ENCODE results near the gene RAP1A. TPM values are rescaled to one million over a fixed set of nuclear protein-coding genes. Genes with fewer than 3 reads are reported as not detected.

Gene RAP1A
- total RNA-seq, 4 donors from 2014 or later: 34.0 to 87.2 (median 57.7) TPM

DNA sequence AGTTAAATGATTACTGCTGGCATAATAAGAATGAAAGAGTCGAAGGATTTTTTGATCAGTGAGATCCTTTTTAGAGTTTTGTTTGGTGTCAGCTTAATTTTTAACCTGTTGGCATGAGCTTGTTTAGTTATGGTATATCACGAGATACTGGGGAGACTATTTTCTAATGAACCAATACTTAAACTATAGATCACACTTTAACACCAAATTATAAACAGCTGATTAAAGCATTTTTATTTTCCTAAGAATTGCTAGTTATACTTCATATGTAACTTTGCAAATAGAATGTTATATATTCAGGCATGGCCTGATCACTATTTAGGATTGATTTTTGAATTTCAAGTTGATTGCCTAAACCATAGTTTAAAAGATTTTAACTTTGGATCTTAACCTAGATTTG, 142.1 kb downstream of the RAP1A start:
- Histone ChIP-seq H3K9me3 (no peaks in the 10 kb centered on the region), H3K36me3 (peaks cover 0 to 46% (median 22%) of the 10 kb centered on the region in 4 donors), H3K27me3 (no peaks in the 10 kb centered on the region), H3K27ac (no peak overlapping the region), H3K4me1 (peaks cover 0 to 21% (median 10%) of the 10 kb centered on the region in 4 donors), H3K4me3 (no peak overlapping the region)
- WGBS, 2 donors (ENCODE audit: low coverage in 1 of 2): 64 to 74% methylated on average over 2 of the region's 2 CpGs
- TF ChIP-seq POLR2AphosphoS5 (IDR thresholded peaks at IDR 0.05) (no peak), POLR2A (IDR thresholded peaks at IDR 0.05) (no peak), EP300 (IDR thresholded peaks at IDR 0.05; ENCODE audit: low read depth) (no peak)
- TF ChIP-seq, protein P1, sequence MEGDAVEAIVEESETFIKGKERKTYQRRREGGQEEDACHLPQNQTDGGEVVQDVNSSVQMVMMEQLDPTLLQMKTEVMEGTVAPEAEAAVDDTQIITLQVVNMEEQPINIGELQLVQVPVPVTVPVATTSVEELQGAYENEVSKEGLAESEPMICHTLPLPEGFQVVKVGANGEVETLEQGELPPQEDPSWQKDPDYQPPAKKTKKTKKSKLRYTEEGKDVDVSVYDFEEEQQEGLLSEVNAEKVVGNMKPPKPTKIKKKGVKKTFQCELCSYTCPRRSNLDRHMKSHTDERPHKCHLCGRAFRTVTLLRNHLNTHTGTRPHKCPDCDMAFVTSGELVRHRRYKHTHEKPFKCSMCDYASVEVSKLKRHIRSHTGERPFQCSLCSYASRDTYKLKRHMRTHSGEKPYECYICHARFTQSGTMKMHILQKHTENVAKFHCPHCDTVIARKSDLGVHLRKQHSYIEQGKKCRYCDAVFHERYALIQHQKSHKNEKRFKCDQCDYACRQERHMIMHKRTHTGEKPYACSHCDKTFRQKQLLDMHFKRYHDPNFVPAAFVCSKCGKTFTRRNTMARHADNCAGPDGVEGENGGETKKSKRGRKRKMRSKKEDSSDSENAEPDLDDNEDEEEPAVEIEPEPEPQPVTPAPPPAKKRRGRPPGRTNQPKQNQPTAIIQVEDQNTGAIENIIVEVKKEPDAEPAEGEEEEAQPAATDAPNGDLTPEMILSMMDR (IDR thresholded peaks at IDR 0.05): no peak
- intact Hi-C loops (cut with DNase I; ENCODE audit: low total_unique reads) (no loop called here), in situ Hi-C loops (cut with MboI; ENCODE audit: low pct_ligation_motif_present in 1 of 4, low pct_unique_long_range_greater_than_20kb in 1 of 4, low sequenced_read_pairs in 3 of 4) (loop anchor here in 2 of 4 donors (10.0 to 25.0 kb wide), 3 partner anchors 277 to 549 kb away; partner anchors contain the start of genes CHI3L2 (in 1 of the 2) and DENND2D (in 1 of the 2))
- DNase-seq: no peak

DNA sequence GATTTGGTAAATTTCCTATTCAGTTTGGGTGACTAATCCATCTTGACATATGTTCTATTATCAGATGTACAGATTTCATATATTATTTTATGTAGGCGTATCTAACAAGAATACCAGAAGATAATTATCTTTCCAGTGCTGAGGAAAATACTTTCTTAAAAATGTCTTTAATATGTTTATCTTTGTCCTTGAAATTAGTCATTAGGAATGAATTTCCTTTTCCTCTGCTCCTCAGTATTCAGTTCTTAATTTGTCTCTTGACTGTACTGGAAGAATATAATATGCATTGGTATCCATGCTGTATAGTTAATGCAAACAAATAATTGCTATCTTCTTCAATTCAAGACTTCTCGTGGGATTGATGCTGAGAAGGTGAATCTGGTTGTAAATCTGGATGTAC, 142.7 kb downstream of the RAP1A start:
- intact Hi-C loops (cut with DNase I; ENCODE audit: low total_unique reads) (no loop called here), in situ Hi-C loops (cut with MboI; ENCODE audit: low pct_ligation_motif_present in 1 of 4, low pct_unique_long_range_greater_than_20kb in 1 of 4, low sequenced_read_pairs in 3 of 4) (loop anchor here in 2 of 4 donors (10.0 to 25.0 kb wide), 3 partner anchors 278 to 550 kb away; partner anchors contain the start of genes CHI3L2 (in 1 of the 2) and DENND2D (in 1 of the 2))
- 92 to 94% methylated on average over 2 of the region's 2 CpGs for WGBS, 2 donors (ENCODE audit: low coverage in 1 of 2)

More for the DNA sequence above, 142.7 kb downstream of the RAP1A start:
- no peaks in the 10 kb centered on the region for H3K27me3 ChIP-seq
- peaks cover 0 to 49% (median 24%) of the 10 kb centered on the region in 4 donors for H3K36me3 ChIP-seq
- no peak for TF ChIP-seq POLR2A (IDR thresholded peaks at IDR 0.05)
- TF ChIP-seq, protein P1 (IDR thresholded peaks at IDR 0.05): no peak
- no peak for TF ChIP-seq EP300 (IDR thresholded peaks at IDR 0.05; ENCODE audit: low read depth)
- DNase-seq: no peak
- peaks cover 0 to 15% (median 5%) of the 10 kb centered on the region in 4 donors for H3K4me1 ChIP-seq
- no peaks in the 10 kb centered on the region for H3K9me3 ChIP-seq
- no peak overlapping the region for H3K4me3 ChIP-seq
- H3K27ac ChIP-seq: no peak overlapping the region

Small RNAs within 50 kb of the gene (small RNA-seq; reads per million reads assigned to genes)
- gene INKA2: 0.18 to 1.7 (median 0.58) reads per million in 4 donors
- 0 reads per million in 4 donors for gene RNU6-151P

Other genes with a start within 250 kb of the RAP1A start
- gene OVGP1, start 192.1 kb upstream of the RAP1A start, total RNA-seq: 1 to 10 TPM in 3 of 4 donors, not detected in 1; 2.3 to 9.0 (median 6.7) TPM
- 10 to 100 TPM; 10.7 to 46.0 (median 21.8) TPM for gene WDR77, start 170.5 kb upstream of the RAP1A start, total RNA-seq
- gene ATP5PB, start 170.3 kb upstream of the RAP1A start, total RNA-seq: 100 to 1,000 TPM in 2 of 4 donors, 10 to 100 TPM in 2; 60.3 to 334 (median 211) TPM
- gene C1orf162, start 145.8 kb upstream of the RAP1A start, total RNA-seq: 10 to 100 TPM in 2 of 4 donors, 1 to 10 TPM in 1, not detected in 1; 9.1 to 13.1 (median 12.9) TPM
- gene ADORA3, start 116.2 kb upstream of the RAP1A start, total RNA-seq: 1 to 10 TPM in 2 of 4 donors, not detected in 2; 2.9 to 5.7 TPM
- under 1 TPM in 2 of 4 donors, not detected in 2; 0.27 to 0.95 TPM for gene TMIGD3, start 116.2 kb upstream of the RAP1A start, total RNA-seq
- gene INKA2, start 119.6 kb downstream of the RAP1A start, total RNA-seq: 1 to 10 TPM in 2 of 4 donors, not detected in 2; 1.8 to 2.7 TPM
- 10 to 100 TPM in 2 of 4 donors, 1 to 10 TPM in 2; 7.1 to 17.1 (median 12.2) TPM for gene DDX20, start 136.1 kb downstream of the RAP1A start, total RNA-seq

All from transverse colon (tissue), 4 donors.